ENCODE measurements around the gene NUP58. TPM values are rescaled to one million over a fixed set of nuclear protein-coding genes. Genes with fewer than 3 reads are reported as not detected.

NUP58 gene
- total and polyA plus RNA-seq, 10 of the 15 experiments (the other 5 are each of a cell fraction or from before 2014, with no cell fraction given) = 12.1 to 78.0 (median 48.9) TPM

- H3K9me3 ChIP-seq (replicated peaks; ENCODE audit: control insufficient read depth, insufficient read depth, low read length) = no peaks in the 10 kb centered on the region
- no peak for ATAC-seq
- ChIA-PET SMC1A (ENCODE audit: uncharacterized antibody, unreplicated experiment) (no interaction called here), CTCF (interaction anchor here (1.0 to 1.3 kb wide), 2 partner anchors 30 to 295 kb away, joined by 3 to 6 read pairs; no protein-coding TSS in a partner anchor), RAD21 (ENCODE audit: unreplicated experiment) (no interaction called here), POLR2A (no interaction called here)
- intact Hi-C loops (cut with micrococcal nuclease; ENCODE audit: unreplicated experiment) (loop anchor here (5.0 to 10.0 kb wide), 2 partner anchors 144 to 382 kb away; no protein-coding TSS in a partner anchor), in situ Hi-C loops (cut with MboI) (loop anchor here (10.0 kb wide), 1 partner anchor 294 kb away; no protein-coding TSS in a partner anchor)
- H3K27me3 ChIP-seq (replicated peaks in 1 of 2; ENCODE audit: control insufficient read depth in 2 of 2, insufficient read depth in 2 of 2, low read length in 1 of 2) = peaks cover 0 to 5% of the 10 kb centered on the region in 2 experiments; a peak in 1 of 4 replicates
- no peak for TF ChIP-seq BHLHE40 (IDR thresholded peaks at IDR 0.05; ENCODE audit: borderline replicate concordance in 1 of 2, low read depth in 2 of 2, low read length in 1 of 2)
- no peak for TF ChIP-seq ETV6 (conservative IDR thresholded peaks at IDR 0.05 in 1 of 2, IDR thresholded peaks at IDR 0.05 in 1 of 2; ENCODE audit: borderline replicate concordance in 1 of 2, low read depth in 1 of 2)
- TF ChIP-seq EZH2 (IDR thresholded peaks at IDR 0.05; ENCODE audit: borderline replicate concordance, control insufficient read depth, low read depth, low read length) = no peak
- TF ChIP-seq ZNF217 (IDR thresholded peaks at IDR 0.05) = no peak
- TF ChIP-seq JUNB (IDR thresholded peaks at IDR 0.05) = no peak
- TF ChIP-seq FOS (IDR thresholded peaks at IDR 0.05; ENCODE audit: borderline replicate concordance, extremely low read depth, insufficient read length) = no peak
- TF ChIP-seq KDM1A (IDR thresholded peaks at IDR 0.05; ENCODE audit: borderline replicate concordance) = no peak
- TF ChIP-seq ZNF24 (IDR thresholded peaks at IDR 0.05) = no peak
- TF ChIP-seq PAX5 (IDR thresholded peaks at IDR 0.05; ENCODE audit: borderline replicate concordance, low read depth, low read length) = no peak
- TF ChIP-seq POLR2A (IDR thresholded peaks at IDR 0.05; ENCODE audit: low read depth, low read length) = no peak
- TF ChIP-seq ZZZ3 (IDR thresholded peaks at IDR 0.05; ENCODE audit: control insufficient read depth, insufficient read length, low read depth) = no peak
- TF ChIP-seq NR2F1 (conservative IDR thresholded peaks at IDR 0.05) = no peak
- TF ChIP-seq NKRF (conservative IDR thresholded peaks at IDR 0.05) = no peak
- no peak for TF ChIP-seq TCF3 (IDR thresholded peaks at IDR 0.05; ENCODE audit: borderline replicate concordance, insufficient read depth, low read depth, low read length)
- TF ChIP-seq SPI1 (IDR thresholded peaks at IDR 0.05; ENCODE audit: borderline replicate concordance, insufficient read depth, low read depth, low read length) = no peak
- TF ChIP-seq TBL1XR1 (IDR thresholded peaks at IDR 0.05; ENCODE audit: low read depth, low read length) = no peak
- DNase-seq (ENCODE audit: low read depth, low spot score) = no peak
- 11% methylated on average over 1 of the region's 1 CpG for whole genome bisulfite sequencing (ENCODE audit: insufficient coverage, insufficient replicate concordance, low lambda C conversion rate, missing lambda C conversion rate)
- H3K79me2 ChIP-seq (ENCODE audit: control insufficient read depth, insufficient read depth, low read length) = no peaks in the 10 kb centered on the region
- H3K36me3 ChIP-seq (ENCODE audit: control insufficient read depth in 2 of 2, insufficient read depth in 2 of 2, low read length in 1 of 2) = no peaks in the 10 kb centered on the region
- H3K27ac ChIP-seq (ENCODE audit: control insufficient read depth, insufficient read depth) = no peak overlapping the region
- no peak overlapping the region for H3K4me3 ChIP-seq
- H3K4me2 ChIP-seq (ENCODE audit: control insufficient read depth, insufficient read depth) = no peak overlapping the region
- no peak overlapping the region for H3K9ac ChIP-seq (ENCODE audit: control insufficient read depth, insufficient read depth, low read length)
- H4K20me1 ChIP-seq (ENCODE audit: control insufficient read depth, insufficient read depth) = no peaks in the 10 kb centered on the region
- FAIRE-seq = no peak
- no peaks in the 10 kb centered on the region for H3K4me1 ChIP-seq (ENCODE audit: control insufficient read depth, insufficient read depth, low read length)
- H2AFZ ChIP-seq (ENCODE audit: control insufficient read depth, low read depth, low read length) = no peak overlapping the region
- BruUV-seq (replicated peaks) = no TSS peak
These were observed 77.6 kb downstream of the NUP58 start for GRCh38 chr13:25379011-25379410.

Data from GM12878 (cell line).